SK-N-SH (cell line): ENCODE results near the gene XXYLT1. TPM values are rescaled to one million over a fixed set of nuclear protein-coding genes. Genes with fewer than 3 reads are reported as not detected.

Source experiments
- CTCF ChIA-PET: fragments of 300-600, 350-600 bp; formaldehyde crosslinking; extraction: SDS; loops from one replicate; lab custom pipeline; 2021; lab: Yijun Ruan, JAX
- POLR2A ChIA-PET: fragments of 350-600 bp; sonication (Branson Sonifier 250); formaldehyde crosslinking; extraction: SDS; loops from one replicate; lab custom pipeline; 2020; ENCODE audit warnings: antibody characterized with exemption, inconsistent platforms; lab: Yijun Ruan, JAX
- DNase-seq: peaks from one replicate; pipeline ENCODE4 v3.0.0; 2012
- H2AFZ ChIP-seq: fragments of 200-600 bp; sonication (generic); 2 replicates; pipeline ENCODE4 v1.8.1; 2016; ENCODE audit warnings: antibody characterized with exemption, mild to moderate bottlenecking, low read depth
- H3F3A ChIP-seq: fragments of 200-600 bp; sonication (generic); replicated peaks from 2 replicates; pipeline ENCODE3; 2016; ENCODE audit warnings: antibody characterized with exemption, mild to moderate bottlenecking; ENCODE audit not compliant: insufficient read depth
- H3K27ac ChIP-seq, 2 experiments: fragments of 200-500 bp in 1 of 2; fragments of 200-600 bp in 1 of 2; sonication (Bioruptor generic) in 1 of 2; sonication (generic), shearing (Covaris generic) in 1 of 2; 2 replicates each; pipeline versions ENCODE4 v1.5.1 to v1.6.1; 2014 to 2016; ENCODE audit warnings: low read depth in 2 of 2, inconsistent platforms in 1 of 2, low read length in 1 of 2, mild to moderate bottlenecking in 1 of 2, mixed read lengths in 1 of 2
- H3K27me3 ChIP-seq: fragments of 200-600 bp; sonication (generic), shearing (Covaris generic); 2 replicates; pipeline ENCODE4 v1.6.1; 2016; ENCODE audit warnings: mixed run types; ENCODE audit not compliant: insufficient read depth
- H3K36me3 ChIP-seq, 2 experiments: fragments of 200-500 bp in 1 of 2; fragments of 200-600 bp in 1 of 2; sonication (Bioruptor generic) in 1 of 2; sonication (generic) in 1 of 2; replicated peaks in 1 of 2; 2 replicates each; pipeline versions ENCODE3 to v1.5.1; 2014 to 2016; ENCODE audit warnings: low read length in 1 of 2, mild to moderate bottlenecking in 1 of 2; ENCODE audit not compliant: insufficient read depth in 2 of 2, control insufficient read depth in 1 of 2
- H3K4me1 ChIP-seq, 2 experiments: fragments of 200-500 bp in 1 of 2; fragments of 200-600 bp in 1 of 2; sonication (Bioruptor generic) in 1 of 2; sonication (generic), shearing (Covaris generic) in 1 of 2; 2 replicates each; pipeline versions ENCODE4 v1.5.1 to v1.6.1; 2014 to 2016; ENCODE audit warnings: low read depth in 1 of 2, low read length in 1 of 2, mixed run types in 1 of 2; ENCODE audit not compliant: insufficient read depth in 2 of 2, control insufficient read depth in 1 of 2
- H3K4me2 ChIP-seq: fragments of 200-600 bp; sonication (generic), shearing (Covaris generic); 2 replicates; pipeline ENCODE4 v1.6.1; 2017; ENCODE audit warnings: mixed run types
- H3K4me3 ChIP-seq, 2 experiments: fragments of 200-500 bp in 1 of 2; fragments of 200-600 bp in 1 of 2; sonication (Bioruptor generic) in 1 of 2; sonication (generic), shearing (Covaris generic) in 1 of 2; 2 replicates each; pipeline versions ENCODE4 v1.5.1 to v1.8.1; 2014 to 2016; ENCODE audit warnings: low read depth in 2 of 2, inconsistent platforms in 1 of 2, low read length in 1 of 2, mild to moderate bottlenecking in 1 of 2, mixed read lengths in 1 of 2, moderate library complexity in 1 of 2
- H3K79me2 ChIP-seq: fragments of 200-600 bp; sonication (generic); 2 replicates; pipeline ENCODE4 v1.8.1; 2017; ENCODE audit warnings: mild to moderate bottlenecking; ENCODE audit not compliant: insufficient read depth
- H3K9ac ChIP-seq: fragments of 200-600 bp; sonication (generic); 2 replicates; pipeline ENCODE4 v1.6.1; 2017; ENCODE audit warnings: mixed run types
- H3K9me2 ChIP-seq: fragments of 200-600 bp; sonication (generic); 2 replicates; pipeline ENCODE4 v1.6.1; 2017; ENCODE audit warnings: mixed run types
- H3K9me3 ChIP-seq: fragments of 200-600 bp; sonication (generic); 2 replicates; pipeline ENCODE4 v1.6.1; 2017; ENCODE audit warnings: mixed run types, mild to moderate bottlenecking, moderate library complexity
- H4K20me1 ChIP-seq: fragments of 200-600 bp; sonication (generic); 2 replicates; pipeline ENCODE4 v1.6.1; 2017; ENCODE audit warnings: mild to moderate bottlenecking, mixed run types; ENCODE audit not compliant: insufficient read depth
- GABPA ChIP-seq: IDR thresholded peaks from 2 replicates; pipeline ENCODE4 v1.4.0; 2012; ENCODE audit warnings: low read depth, mild to moderate bottlenecking
- GATA2 ChIP-seq: sonication (generic); formaldehyde crosslinking; IDR thresholded peaks from 2 replicates; pipeline ENCODE4 v1.5.0; 2020; ENCODE audit warnings: mild to moderate bottlenecking, missing genetic modification reagents
- JUND ChIP-seq: IDR thresholded peaks from 2 replicates; pipeline ENCODE4 v1.4.0; 2012
- NFIC ChIP-seq: IDR thresholded peaks from 2 replicates; pipeline ENCODE4 v1.4.0; 2012; ENCODE audit warnings: borderline replicate concordance
- RAD21 ChIP-seq: IDR thresholded peaks from 2 replicates; pipeline ENCODE4 v1.6.1; 2012; ENCODE audit warnings: mild to moderate bottlenecking, low read length
- RFX5 ChIP-seq: IDR thresholded peaks from 2 replicates; pipeline ENCODE4 v1.6.1; 2012; ENCODE audit warnings: mild to moderate bottlenecking, improper control_type of control experiment, low read length
- SMC3 ChIP-seq: IDR thresholded peaks from 2 replicates; pipeline ENCODE4 v1.6.1; 2012; ENCODE audit warnings: low read depth, low read length, improper control_type of control experiment
- TAF1 ChIP-seq: IDR thresholded peaks from 2 replicates; pipeline ENCODE4 v1.6.1; 2012; ENCODE audit warnings: low read depth, mild to moderate bottlenecking, low read length, moderate library complexity, borderline replicate concordance
- WGBS: methylation state at CpG from one replicate; pipeline ENCODE4 v1.1.6; 2017; ENCODE audit warnings: low lambda C conversion rate; 5-methylcytosine and 5-hydroxymethylcytosine counted together
- polyA plus RNA-seq, 3 experiments: library from polyadenylated mRNA; depleted of rRNA; stranded (reverse); fragments of >200 nt; gene quantifications; 2 replicates each; pipeline ENCODE4 v1.2.3, GENCODE V29; 2012
- TF ChIP-seq, protein P1 (sequence below): fragments of 150-350 bp; IDR thresholded peaks from 2 replicates; pipeline ENCODE4 v1.6.1; 2017; ENCODE audit warnings: antibody characterized with exemption, low read length, low read depth, borderline replicate concordance

XXYLT1 gene
- polyA plus RNA-seq, 1 of the 3 experiments (the other 2 are of a cell fraction): 22.6 TPM

DNA sequence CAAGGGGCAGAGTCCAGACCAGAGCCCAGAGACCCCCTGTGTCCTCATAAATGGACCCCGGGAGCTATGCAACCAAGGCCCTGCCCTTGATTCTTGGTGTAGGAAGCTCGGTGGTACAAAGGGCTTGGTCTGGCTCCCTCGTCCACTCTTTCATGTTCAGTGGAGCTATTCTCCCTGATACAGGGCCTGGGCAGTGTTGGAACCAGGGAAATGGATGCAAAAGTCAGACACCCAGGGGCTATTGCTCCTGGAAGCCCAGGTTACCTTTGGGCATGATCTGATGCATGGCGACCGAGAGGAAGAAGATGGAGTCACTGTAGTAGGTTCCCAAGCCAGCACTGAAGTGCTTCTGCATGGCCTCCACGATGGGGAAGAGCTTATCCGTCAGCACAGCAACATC lies 44.5 kb downstream of the XXYLT1 start (continued):
- no peak for TF ChIP-seq GABPA
- no peak for TF ChIP-seq TAF1
- TF ChIP-seq RAD21: no peak
- TF ChIP-seq GATA2 (CRISPR knock-in tag): no peak

DNA sequence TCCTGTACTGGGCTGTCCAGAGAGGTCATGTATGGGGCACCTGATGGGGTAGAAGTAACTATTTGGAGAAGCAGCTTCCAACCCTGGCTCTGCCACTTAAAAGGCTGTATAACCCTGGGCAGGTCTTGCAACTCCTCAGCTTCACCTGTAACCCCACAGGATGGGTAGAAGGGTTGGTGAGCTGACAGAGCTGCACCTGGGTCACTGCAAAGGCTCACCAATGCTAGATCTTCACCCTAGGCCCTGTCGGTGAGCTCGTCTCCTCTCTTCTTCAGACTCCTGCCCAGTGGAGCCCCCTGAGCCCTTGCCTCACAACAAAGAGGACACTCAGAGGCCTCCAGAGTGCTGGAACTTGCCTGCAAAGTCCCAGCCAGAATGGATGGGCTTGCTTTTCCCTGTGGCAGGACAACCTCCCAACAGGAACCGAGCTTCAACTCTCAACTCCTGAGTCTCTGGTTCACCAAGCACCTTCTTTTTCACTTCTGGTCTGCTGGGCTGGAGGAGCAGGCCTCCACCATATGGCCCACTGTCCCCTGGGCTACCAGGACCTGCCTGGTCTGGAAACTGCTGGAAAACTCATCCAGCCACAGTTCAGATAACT lies 45.9 kb downstream of the XXYLT1 start:
- Histone ChIP-seq H3K4me2 (no peak overlapping the region), H3K4me3 (no peak overlapping the region), H4K20me1 (no peaks in the 10 kb centered on the region), H3K9me3 (no peaks in the 10 kb centered on the region), H3K36me3 (no peaks in the 10 kb centered on the region), H3K9me2 (no peaks in the 10 kb centered on the region), H3K27ac (no peak overlapping the region), H3K4me1 (peaks cover 8 to 11% of the 10 kb centered on the region in 2 experiments; a peak in 3 of 4 replicates), H3F3A (peaks cover 7% of the 10 kb centered on the region), H2AFZ (no peak overlapping the region), H3K9ac (no peak overlapping the region), H3K79me2 (peaks cover 5% of the 10 kb centered on the region), H3K27me3 (no peaks in the 10 kb centered on the region)
- POLR2A ChIA-PET: no interaction called here
- WGBS: 80% methylated on average over 1 of the region's 3 CpGs
- TF ChIP-seq JUND: no peak
- no peak for TF ChIP-seq SMC3
- TF ChIP-seq NFIC: no peak
- CTCF ChIA-PET: interaction anchor here (1.4 kb wide), 1 partner anchor 17 kb away, joined by 6 read pairs; no protein-coding TSS in a partner anchor
- no peak for DNase-seq

DNA sequence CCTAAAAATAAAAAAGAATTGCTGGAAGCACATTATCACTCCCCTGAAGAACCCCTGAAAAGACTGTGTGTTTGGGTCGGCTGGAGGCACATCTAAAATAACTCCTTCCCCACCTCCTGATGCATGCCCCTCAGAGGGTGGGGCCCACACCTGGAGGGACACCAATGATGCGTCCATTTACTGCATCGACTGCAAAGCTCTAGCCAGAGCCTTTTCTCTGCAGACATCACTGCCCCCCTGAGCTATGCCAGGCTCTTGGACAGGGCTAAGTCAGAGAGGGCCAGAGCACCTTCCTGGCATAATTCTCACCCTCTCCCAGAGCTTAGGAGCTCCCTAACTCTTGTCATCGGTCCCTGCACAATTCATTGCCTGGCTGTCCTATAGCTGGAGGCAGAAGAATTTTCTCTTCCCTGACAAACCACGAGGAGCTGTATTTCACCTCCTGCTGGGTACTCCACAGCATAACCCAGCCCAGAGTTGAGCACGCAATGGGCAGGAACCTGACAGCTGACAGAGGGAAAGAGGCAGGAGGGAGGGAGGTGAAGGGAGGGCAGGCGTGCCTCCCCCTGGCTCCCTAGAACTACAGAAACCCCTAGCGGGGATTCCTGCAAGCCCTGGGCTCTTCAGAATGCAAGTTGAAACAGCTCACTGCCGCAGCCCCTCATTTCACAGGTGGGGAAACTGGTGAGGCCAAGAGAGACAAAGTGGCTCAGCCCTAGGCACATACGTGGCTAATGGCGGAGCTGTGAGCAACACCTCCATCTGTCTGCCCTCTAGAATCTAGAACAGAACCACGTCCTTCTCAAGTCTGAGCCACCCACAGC lies 46.6 kb downstream of the XXYLT1 start:
- no peaks in the 10 kb centered on the region for H3K9me2 ChIP-seq
- no peak overlapping the region for H2AFZ ChIP-seq
- peaks cover 11% of the 10 kb centered on the region for H3K79me2 ChIP-seq
- POLR2A ChIA-PET: no interaction called here
- no peak overlapping the region for H3K9ac ChIP-seq
- DNase-seq: no peak
- H3K4me2 ChIP-seq: no peak overlapping the region
- H3K9me3 ChIP-seq: no peaks in the 10 kb centered on the region
- peaks cover 7% of the 10 kb centered on the region for H3F3A ChIP-seq
- peak overlapping the region; percentile 33 to 39; a peak in 3 of 4 replicates for H3K27ac ChIP-seq
- no peak for TF ChIP-seq RAD21
- TF ChIP-seq GABPA: no peak
- TF ChIP-seq RFX5: no peak
- TF ChIP-seq, protein P1, sequence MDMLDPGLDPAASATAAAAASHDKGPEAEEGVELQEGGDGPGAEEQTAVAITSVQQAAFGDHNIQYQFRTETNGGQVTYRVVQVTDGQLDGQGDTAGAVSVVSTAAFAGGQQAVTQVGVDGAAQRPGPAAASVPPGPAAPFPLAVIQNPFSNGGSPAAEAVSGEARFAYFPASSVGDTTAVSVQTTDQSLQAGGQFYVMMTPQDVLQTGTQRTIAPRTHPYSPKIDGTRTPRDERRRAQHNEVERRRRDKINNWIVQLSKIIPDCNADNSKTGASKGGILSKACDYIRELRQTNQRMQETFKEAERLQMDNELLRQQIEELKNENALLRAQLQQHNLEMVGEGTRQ: no peak
- TF ChIP-seq, all 33 proteins: peak for 0
- CTCF ChIA-PET: interaction anchor here (0.7 to 1.4 kb wide), 2 partner anchors 16 to 384 kb away, joined by 3 to 6 read pairs; no protein-coding TSS in a partner anchor
- Histone ChIP-seq H4K20me1 (no peaks in the 10 kb centered on the region), H3K36me3 (no peaks in the 10 kb centered on the region), H3K4me1 (peaks cover 8 to 11% of the 10 kb centered on the region in 2 experiments; a peak in 3 of 4 replicates), H3K27me3 (no peaks in the 10 kb centered on the region), H3K4me3 (no peak overlapping the region)
- 89% methylated on average over 5 of the region's 12 CpGs for WGBS
